NCI-H226 (cell line): ENCODE measurements around the gene ANKDD1A.

Experiments used
- DNase-seq: peaks from one replicate; pipeline ENCODE4 v3.0.0-alpha.2; 2015

The ANKDD1A gene

GRCh38 chr15:64896371-64897069 is 15.2 kb upstream of the ANKDD1A start:
- no peak for DNase-seq

GRCh38 chr15:64897345-64897985 is 14.2 kb upstream of the ANKDD1A start:
- DNase-seq, result peak; percentile 90

GRCh38 chr15:64898406-64898805 is 13.3 kb upstream of the ANKDD1A start:
- DNase-seq, result no peak

GRCh38 chr15:64901141-64901540 is 10.6 kb upstream of the ANKDD1A start:
- DNase-seq, result no peak

GRCh38 chr15:64901914-64902313 is 9.8 kb upstream of the ANKDD1A start:
- DNase-seq, result no peak

- DNase-seq, result no peak
Observed at GRCh38 chr15:64902863-64903262, 8.8 kb upstream of the ANKDD1A start.

GRCh38 chr15:64903326-64903950 is 8.3 kb upstream of the ANKDD1A start:
- peak; percentile 24 for DNase-seq

- DNase-seq, result no peak
Observed at GRCh38 chr15:64904189-64904588, 7.5 kb upstream of the ANKDD1A start.

- no peak for DNase-seq
Observed at GRCh38 chr15:64905119-64905831, 6.4 kb upstream of the ANKDD1A start.

GRCh38 chr15:64905941-64906340 is 5.8 kb upstream of the ANKDD1A start:
- no peak for DNase-seq

- DNase-seq, result no peak
Observed at GRCh38 chr15:64906402-64906801, 5.3 kb upstream of the ANKDD1A start.

- no peak for DNase-seq
Observed at GRCh38 chr15:64907991-64908390, 3.7 kb upstream of the ANKDD1A start.

- DNase-seq, result no peak
Observed at GRCh38 chr15:64909546-64909945, 2.2 kb upstream of the ANKDD1A start.

- DNase-seq, result no peak
Observed at GRCh38 chr15:64912379-64913325, 950 bp downstream of the ANKDD1A start.

GRCh38 chr15:64915518-64916227 is 4.0 kb downstream of the ANKDD1A start:
- no peak for DNase-seq

- no peak for DNase-seq
Observed at GRCh38 chr15:64916365-64916764, 4.7 kb downstream of the ANKDD1A start.

GRCh38 chr15:64917211-64917610 is 5.5 kb downstream of the ANKDD1A start:
- no peak for DNase-seq

GRCh38 chr15:64919721-64920120 is 8.0 kb downstream of the ANKDD1A start:
- no peak for DNase-seq

- DNase-seq, result no peak
Observed at GRCh38 chr15:64921711-64922110, 10.0 kb downstream of the ANKDD1A start.

GRCh38 chr15:64923546-64923945 is 11.8 kb downstream of the ANKDD1A start:
- no peak for DNase-seq
